HFFc6 (cell line): ENCODE results near the gene ZNF148. TPM values are rescaled to one million over a fixed set of nuclear protein-coding genes. Genes with fewer than 3 reads are reported as not detected.
A peak's percentile ranks its signal among the peaks of the same experiment; 100 is the strongest.

ENCODE experiments used
- DNase-seq: peaks from one replicate; pipeline ENCODE4 v3.0.0-alpha.2; 2018
- H3K27ac Mint-ChIP-seq: 2 replicates; pipeline ENCODE4 v1.8.0; 2020; ENCODE audit warnings: mild to moderate bottlenecking, mixed read lengths
- H3K27me3 Mint-ChIP-seq: 2 replicates; pipeline ENCODE4 v1.8.0; 2021; ENCODE audit warnings: mild to moderate bottlenecking, moderate library complexity, mixed read lengths; ENCODE audit not compliant: insufficient read depth
- H3K36me3 Mint-ChIP-seq: 2 replicates; pipeline ENCODE4 v1.8.0; 2021; ENCODE audit warnings: low read depth, mixed read lengths
- H3K4me1 Mint-ChIP-seq: 2 replicates; pipeline ENCODE4 v1.8.0; 2020; ENCODE audit warnings: low read depth, mixed read lengths
- H3K4me3 Mint-ChIP-seq: 2 replicates; pipeline ENCODE4 v1.8.0; 2020; ENCODE audit warnings: mild to moderate bottlenecking, moderate library complexity, mixed read lengths
- H3K9me3 Mint-ChIP-seq: 2 replicates; pipeline ENCODE4 v1.8.0; 2020; ENCODE audit warnings: mild to moderate bottlenecking, mixed read lengths
- total RNA-seq, 6 experiments: library from RNA; stranded (reverse); fragmentation: NEBNext Ultra II Directional; extraction: Animal tissue kit (Norgen Biotek cat#: 25700); gene quantifications; 2 replicates in 1 of 6; 3 replicates in 5 of 6; pipeline ENCODE4 v1.2.3, GENCODE V29; 2021
- TF ChIP-seq, protein P1 (sequence below): fragments of 200-600 bp; sonication (generic); IDR thresholded peaks from 2 replicates; pipeline ENCODE4 v1.5.0; 2021; ENCODE audit warnings: antibody characterized with exemption, mild to moderate bottlenecking

Gene ZNF148
- total RNA-seq, 6 experiments from 2014 or later = 41.4 to 51.4 (median 47.5) TPM

DNA sequence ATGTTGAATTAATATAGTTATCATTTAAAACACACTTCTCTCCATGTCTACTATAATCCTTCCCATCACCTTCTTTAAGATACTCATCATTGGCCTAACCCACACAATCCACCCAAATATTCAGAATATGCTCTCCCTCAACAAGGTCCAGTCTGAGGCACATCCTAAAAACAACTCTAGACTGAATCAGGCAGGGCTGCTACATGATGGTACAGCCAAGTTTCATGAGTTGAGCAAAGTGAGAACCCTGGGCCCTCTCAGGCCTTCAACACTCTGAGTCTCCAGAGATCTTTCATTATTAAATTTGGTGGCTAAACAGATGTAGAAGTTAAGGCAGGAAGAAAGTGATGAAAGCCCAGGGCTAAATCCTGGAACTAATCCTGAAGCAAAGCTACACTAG lies 16.2 kb downstream of the ZNF148 start:
- no peak overlapping the region for H3K4me3 Mint-ChIP-seq
- H3K9me3 Mint-ChIP-seq = no peaks in the 10 kb centered on the region
- TF ChIP-seq, protein P1, sequence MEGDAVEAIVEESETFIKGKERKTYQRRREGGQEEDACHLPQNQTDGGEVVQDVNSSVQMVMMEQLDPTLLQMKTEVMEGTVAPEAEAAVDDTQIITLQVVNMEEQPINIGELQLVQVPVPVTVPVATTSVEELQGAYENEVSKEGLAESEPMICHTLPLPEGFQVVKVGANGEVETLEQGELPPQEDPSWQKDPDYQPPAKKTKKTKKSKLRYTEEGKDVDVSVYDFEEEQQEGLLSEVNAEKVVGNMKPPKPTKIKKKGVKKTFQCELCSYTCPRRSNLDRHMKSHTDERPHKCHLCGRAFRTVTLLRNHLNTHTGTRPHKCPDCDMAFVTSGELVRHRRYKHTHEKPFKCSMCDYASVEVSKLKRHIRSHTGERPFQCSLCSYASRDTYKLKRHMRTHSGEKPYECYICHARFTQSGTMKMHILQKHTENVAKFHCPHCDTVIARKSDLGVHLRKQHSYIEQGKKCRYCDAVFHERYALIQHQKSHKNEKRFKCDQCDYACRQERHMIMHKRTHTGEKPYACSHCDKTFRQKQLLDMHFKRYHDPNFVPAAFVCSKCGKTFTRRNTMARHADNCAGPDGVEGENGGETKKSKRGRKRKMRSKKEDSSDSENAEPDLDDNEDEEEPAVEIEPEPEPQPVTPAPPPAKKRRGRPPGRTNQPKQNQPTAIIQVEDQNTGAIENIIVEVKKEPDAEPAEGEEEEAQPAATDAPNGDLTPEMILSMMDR = no peak
- DNase-seq = no peak
- H3K27ac Mint-ChIP-seq = peak overlapping the region; percentile 20; the same call in 1 of the 2 replicates
- H3K4me1 Mint-ChIP-seq = peaks cover 54% of the 10 kb centered on the region
- no peaks in the 10 kb centered on the region for H3K27me3 Mint-ChIP-seq
- peaks cover 6% of the 10 kb centered on the region for H3K36me3 Mint-ChIP-seq

- Mint-ChIP-seq H3K27me3 (no peaks in the 10 kb centered on the region), H3K36me3 (peaks cover 6% of the 10 kb centered on the region), H3K27ac (peak overlapping the region; percentile 71), H3K4me3 (peak overlapping the region; percentile 80), H3K9me3 (no peaks in the 10 kb centered on the region), H3K4me1 (peaks cover 61% of the 10 kb centered on the region)
- no peak for DNase-seq
- TF ChIP-seq, protein P1 = no peak
Measured at GRCh38 chr3:125357837-125358236, 17.3 kb downstream of the ZNF148 start.

DNA sequence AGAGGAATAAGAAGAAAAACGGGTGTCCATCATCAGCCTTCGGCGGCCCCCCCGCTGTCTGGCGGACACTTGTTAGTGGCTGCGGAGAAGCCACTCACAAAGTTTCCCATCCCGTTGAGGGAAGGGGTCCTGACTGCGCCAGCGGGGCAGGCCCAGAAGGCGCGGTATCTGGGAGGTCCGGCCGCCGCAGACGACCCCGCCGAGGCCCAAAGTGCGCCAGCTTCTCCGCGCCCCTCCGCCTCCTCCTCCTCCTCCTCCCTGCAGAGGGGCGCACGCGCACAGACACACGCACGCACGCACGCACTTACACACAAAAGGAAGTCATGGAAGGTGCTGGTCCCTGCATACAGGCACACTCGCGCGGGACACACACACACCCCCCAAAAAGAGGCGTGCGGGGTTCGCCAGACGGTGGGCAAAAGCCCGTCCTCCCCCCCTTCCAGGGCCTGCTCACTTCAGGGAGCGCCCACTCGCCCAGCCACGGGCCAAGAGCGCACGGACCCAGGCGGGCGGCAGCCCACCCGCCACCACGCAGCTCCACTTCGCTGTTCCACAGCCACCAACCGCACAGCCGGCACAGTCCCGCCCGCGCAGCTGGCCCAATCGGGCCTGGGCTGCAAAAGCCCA lies 18.0 kb downstream of the ZNF148 start:
- peaks cover 65% of the 10 kb centered on the region for H3K4me1 Mint-ChIP-seq
- no peak for DNase-seq
- H3K36me3 Mint-ChIP-seq = peaks cover 4% of the 10 kb centered on the region
- H3K9me3 Mint-ChIP-seq = no peaks in the 10 kb centered on the region
- peak overlapping the region; percentile 71; the same call in 1 of the 2 replicates for H3K27ac Mint-ChIP-seq
- TF ChIP-seq, protein P1 = no peak
- no peaks in the 10 kb centered on the region for H3K27me3 Mint-ChIP-seq
- peak overlapping the region; percentile 80 for H3K4me3 Mint-ChIP-seq

DNA sequence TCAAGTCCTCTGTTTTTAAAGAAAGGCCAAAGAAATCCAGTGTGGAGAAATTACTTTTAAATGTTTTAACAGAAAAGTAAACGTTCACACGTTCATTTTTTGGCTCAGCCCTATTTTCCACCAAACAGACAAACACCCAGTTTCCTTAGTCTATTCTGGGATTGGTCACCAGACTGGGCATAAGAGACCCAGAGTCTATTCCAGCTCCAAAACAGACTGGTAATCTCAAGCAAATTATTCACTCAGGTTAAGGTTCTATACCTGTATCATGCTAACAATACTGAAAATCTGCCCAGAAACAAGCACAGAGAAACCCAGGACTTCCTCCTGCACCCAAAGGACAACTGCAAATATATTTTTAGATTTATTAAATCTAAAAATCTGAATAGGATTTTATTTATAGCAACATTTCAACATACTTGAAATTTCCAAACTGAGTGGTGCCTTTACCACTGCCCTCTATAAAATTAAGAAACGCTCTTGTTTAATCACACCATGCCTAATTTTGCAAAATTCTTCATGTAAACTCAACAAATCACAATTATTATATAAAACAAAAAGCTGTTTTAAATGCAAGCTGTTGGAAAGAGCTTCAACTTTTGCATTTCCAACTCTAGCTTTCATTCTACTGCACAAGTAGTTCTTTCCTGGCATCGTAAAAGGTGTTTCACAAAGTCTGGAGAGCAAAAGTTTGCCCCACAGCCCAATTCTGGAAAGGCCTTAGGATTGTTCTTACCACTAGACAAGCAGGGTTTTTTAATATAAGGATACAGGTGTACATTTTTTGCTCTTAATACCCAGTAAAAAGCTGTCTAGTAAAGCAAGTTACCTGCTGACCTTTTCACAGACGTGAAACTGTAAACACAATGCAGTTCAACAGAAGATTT lies 18.7 kb downstream of the ZNF148 start:
- no peaks in the 10 kb centered on the region; the same call in 1 of the 2 replicates for H3K27me3 Mint-ChIP-seq
- peak overlapping the region; percentile 80 for H3K4me3 Mint-ChIP-seq
- TF ChIP-seq, protein P1 = no peak
- no peak for DNase-seq
- peaks cover 69% of the 10 kb centered on the region for H3K4me1 Mint-ChIP-seq
- 0 out of 2 replicates have a peak overlapping the region, but pooled peaks have one; percentile 10 for H3K27ac Mint-ChIP-seq
- H3K9me3 Mint-ChIP-seq = no peaks in the 10 kb centered on the region
- H3K36me3 Mint-ChIP-seq = no peaks in the 10 kb centered on the region; the same call in 1 of the 2 replicates

DNA sequence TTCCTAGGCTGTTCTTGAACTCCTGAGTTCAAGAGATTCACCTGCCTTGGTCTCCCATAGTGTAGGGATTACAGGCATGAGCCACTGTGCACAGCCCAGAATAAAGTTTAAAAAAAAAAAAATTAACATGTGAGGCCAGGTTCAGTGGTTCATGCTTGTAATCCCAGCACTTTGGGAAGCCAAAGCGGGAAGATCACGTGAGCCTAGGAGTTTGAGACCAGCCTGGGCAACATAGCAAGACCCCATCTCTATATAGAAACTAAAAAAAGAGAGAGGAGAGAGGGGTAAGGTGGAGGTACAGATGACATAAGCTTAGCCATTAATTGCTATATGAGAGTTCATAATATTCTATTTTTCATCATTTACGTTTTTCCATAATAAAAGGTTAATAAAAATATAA lies 21.5 kb downstream of the ZNF148 start:
- no peaks in the 10 kb centered on the region; the same call in 1 of the 2 replicates for H3K27me3 Mint-ChIP-seq
- H3K4me3 Mint-ChIP-seq = no peak overlapping the region
- DNase-seq = no peak
- TF ChIP-seq, protein P1 = no peak
- no peaks in the 10 kb centered on the region for H3K9me3 Mint-ChIP-seq
- peaks cover 80% of the 10 kb centered on the region for H3K4me1 Mint-ChIP-seq
- H3K27ac Mint-ChIP-seq = no peak overlapping the region; the same call in 1 of the 2 replicates
- H3K36me3 Mint-ChIP-seq = peaks cover 20% of the 10 kb centered on the region
